Peyer's patch (tissue), 4 donors: ENCODE data around the gene ATP8B4.
"Not testable (repeated sequence)": the region's sequence is repeated elsewhere in the genome, so short reads cannot be mapped to it uniquely, and the experiment has no call there.

ENCODE experiments used
- CTCF ChIP-seq, 6 experiments: fragments of 450-650 bp in 4 of 6; fragments of 200-600 bp in 2 of 6; sonication (generic) in 1 of 6; IDR thresholded peaks; one replicate each; pipeline ENCODE4 v1.5.1; 2017 to 2019; ENCODE audit warnings: antibody characterized with exemption in 6 of 6, mild to moderate bottlenecking in 3 of 6, moderate library complexity in 1 of 6
- POLR2A ChIP-seq, 2 donors: fragments of 450-650 bp; IDR thresholded peaks; one replicate each; pipeline ENCODE4 v1.5.1; 2017; ENCODE audit warnings: antibody characterized with exemption in 2 of 2, mild to moderate bottlenecking in 2 of 2, moderate library complexity in 2 of 2

- not testable (repeated sequence) for TF ChIP-seq POLR2A, CTCF (IDR thresholded peaks at IDR 0.05)
These were observed 29.6 kb downstream of the ATP8B4 start for GRCh38 chr15:50089386-50089785.
